HCT116 (cell line): ENCODE data around the gene NT5DC3. TPM values are rescaled to one million over a fixed set of nuclear protein-coding genes. Genes with fewer than 3 reads are reported as not detected.

Source experiments
- ATAC-seq: fragments of 200-7000 bp; cut with Tn5 transposase; 2 replicates; pipeline ENCODE4 v1.9.1; 2020; ENCODE audit warnings: mild to moderate bottlenecking, moderate library complexity
- BruUV-seq: library from RNA; stranded (reverse); fragments of 400-500 nt; replicated peaks from 2 replicates; lab custom pipeline; 2021; lab: Mats Ljungman, UMichigan
- CTCF ChIA-PET: fragments of 300-600 bp; sonication (Branson Sonifier 250); formaldehyde crosslinking; loops from one replicate; lab custom pipeline; 2021; ENCODE audit warnings: antibody characterized with exemption; lab: Charles Lee
- POLR2A ChIA-PET: fragments of 300-600, 350-600 bp; sonication (Branson Sonifier 250); formaldehyde crosslinking; loops from one replicate; lab custom pipeline; 2021; ENCODE audit warnings: antibody characterized with exemption; lab: Charles Lee
- RAD21 ChIA-PET, 2 experiments: fragments of 300-600 bp; sonication (Branson Sonifier 250); formaldehyde crosslinking; loops; one replicate each; lab custom pipeline; 2023; ENCODE audit warnings: low total read pairs in 2 of 2; ENCODE audit not compliant: uncharacterized antibody in 2 of 2, unreplicated experiment in 2 of 2, low non-redundant PET in 1 of 2; lab: Charles Lee
- DNase-seq: peaks from one replicate; pipeline ENCODE4 v3.0.0-alpha.2; 2010; ENCODE audit warnings: low read depth, low spot score
- H2AFZ ChIP-seq: fragments of 200-600 bp; shearing (Covaris generic), sonication (generic); 2 replicates; pipeline ENCODE4 v1.6.1; 2017; ENCODE audit warnings: low read depth, mixed run types, mixed read lengths, antibody characterized with exemption, low read length; ENCODE audit not compliant: poor library complexity, severe bottlenecking
- H3K27ac ChIP-seq: 2 replicates; pipeline ENCODE4 v1.5.1; 2012; ENCODE audit warnings: low read depth, low read length
- H3K27me3 ChIP-seq: fragments of 200-600 bp; sonication (generic); 2 replicates; pipeline ENCODE4 v1.6.1; 2016; ENCODE audit warnings: mixed run types, low read length, mixed read lengths; ENCODE audit not compliant: insufficient read depth
- H3K36me3 ChIP-seq, 2 experiments: fragments of 200-500 bp in 1 of 2; fragments of 200-600 bp in 1 of 2; sonication (Bioruptor generic) in 1 of 2; sonication (generic) in 1 of 2; 2 replicates each; pipeline versions ENCODE4 v1.5.1 to v1.6.1; 2014 to 2016; ENCODE audit warnings: low read length in 2 of 2, inconsistent platforms in 1 of 2, mixed read lengths in 1 of 2, mixed run types in 1 of 2; ENCODE audit not compliant: insufficient read depth in 2 of 2, control insufficient read depth in 1 of 2
- H3K4me1 ChIP-seq, 2 experiments: fragments of 200-600 bp in 1 of 2; sonication (generic) in 1 of 2; 2 replicates each; pipeline versions ENCODE4 v1.5.1 to v1.6.1; 2012 to 2017; ENCODE audit warnings: low read length in 2 of 2, inconsistent platforms in 1 of 2, mild to moderate bottlenecking in 1 of 2, mixed read lengths in 1 of 2, mixed run types in 1 of 2, moderate library complexity in 1 of 2; ENCODE audit not compliant: insufficient read depth in 2 of 2, control insufficient read depth in 1 of 2
- H3K4me2 ChIP-seq: fragments of 200-600 bp; sonication (generic); 2 replicates; pipeline ENCODE4 v1.6.1; 2017; ENCODE audit warnings: mixed run types, low read length, mixed read lengths
- H3K4me3 ChIP-seq, 2 experiments: fragments of 200-600 bp in 1 of 2; sonication (generic) in 1 of 2; replicated peaks in 1 of 2; 2 replicates each; pipeline ENCODE4 v1.5.1; 2011 to 2016; ENCODE audit warnings: low read length in 2 of 2, control low read depth in 1 of 2, low read depth in 1 of 2, mild to moderate bottlenecking in 1 of 2, mixed read lengths in 1 of 2, mixed run types in 1 of 2
- H3K79me2 ChIP-seq: fragments of 200-600 bp; sonication (generic); 2 replicates; pipeline ENCODE4 v1.6.1; 2017; ENCODE audit warnings: mild to moderate bottlenecking, mixed run types, low read length, moderate library complexity, mixed read lengths; ENCODE audit not compliant: insufficient read depth
- H3K9ac ChIP-seq: fragments of 200-600 bp; sonication (generic); 2 replicates; pipeline ENCODE4 v1.6.1; 2016; ENCODE audit warnings: low read length, mixed read lengths
- H3K9me2 ChIP-seq: fragments of 200-600 bp; sonication (generic), shearing (Covaris generic); 2 replicates; pipeline ENCODE4 v1.6.1; 2017; ENCODE audit warnings: mixed run types, mild to moderate bottlenecking, moderate library complexity; ENCODE audit not compliant: insufficient read depth
- H3K9me3 ChIP-seq, 2 experiments: fragments of 200-500 bp in 1 of 2; fragments of 200-600 bp in 1 of 2; sonication (Bioruptor generic) in 1 of 2; sonication (generic) in 1 of 2; 2 replicates each; pipeline ENCODE4 v1.6.1; 2014 to 2017; ENCODE audit warnings: low read length in 2 of 2, mixed read lengths in 2 of 2, inconsistent platforms in 1 of 2, low read depth in 1 of 2, mild to moderate bottlenecking in 1 of 2, mixed run types in 1 of 2, moderate library complexity in 1 of 2; ENCODE audit not compliant: control insufficient read depth in 1 of 2, insufficient read depth in 1 of 2
- H4K20me1 ChIP-seq: fragments of 200-600 bp; sonication (generic), shearing (Covaris generic); 2 replicates; pipeline ENCODE4 v1.6.1; 2017; ENCODE audit warnings: mixed run types, mild to moderate bottlenecking, moderate library complexity; ENCODE audit not compliant: insufficient read depth
- ATF3 ChIP-seq: IDR thresholded peaks from 2 replicates; pipeline ENCODE4 v1.6.1; 2012
- CEBPB ChIP-seq: IDR thresholded peaks from 2 replicates; pipeline ENCODE4 v1.6.1; 2012; ENCODE audit warnings: low read depth
- EGR1 ChIP-seq: IDR thresholded peaks from 2 replicates; pipeline ENCODE4 v1.6.1; 2012; ENCODE audit warnings: low read depth
- ELF1 ChIP-seq: IDR thresholded peaks from 2 replicates; pipeline ENCODE4 v1.6.1; 2012; ENCODE audit warnings: low read depth, borderline replicate concordance
- EZH2 ChIP-seq: fragments of 200-600 bp; sonication (generic); IDR thresholded peaks from 2 replicates; pipeline ENCODE4 v1.6.1; 2017; ENCODE audit warnings: antibody characterized with exemption, mixed run types
- FOSL1 ChIP-seq: IDR thresholded peaks from 2 replicates; pipeline ENCODE4 v1.6.1; 2012; ENCODE audit warnings: low read depth
- JUND ChIP-seq: IDR thresholded peaks from 2 replicates; pipeline ENCODE4 v1.6.1; 2012
- MAX ChIP-seq: IDR thresholded peaks from 2 replicates; pipeline ENCODE4 v1.6.1; 2012
- POLR2AphosphoS5 ChIP-seq: IDR thresholded peaks from 2 replicates; pipeline ENCODE4 v1.6.1; 2011; ENCODE audit warnings: mild to moderate bottlenecking, low read depth, low read length, moderate library complexity
- RAD21 ChIP-seq: IDR thresholded peaks from 2 replicates; pipeline ENCODE4 v1.6.1; 2012; ENCODE audit warnings: low read depth, mild to moderate bottlenecking
- REST ChIP-seq: IDR thresholded peaks from 2 replicates; pipeline ENCODE4 v1.6.1; 2012; ENCODE audit warnings: low read depth
- SIN3A ChIP-seq: IDR thresholded peaks from 2 replicates; pipeline ENCODE4 v1.6.1; 2012; ENCODE audit warnings: low read depth
- SP1 ChIP-seq: IDR thresholded peaks from 2 replicates; pipeline ENCODE4 v1.6.1; 2012; ENCODE audit warnings: low read depth
- TCF7L2 ChIP-seq: IDR thresholded peaks from 2 replicates; pipeline ENCODE4 v1.7.0; 2011; ENCODE audit warnings: borderline replicate concordance, inconsistent platforms; ENCODE audit not compliant: insufficient read depth, insufficient read length; ENCODE audit errors: extremely low read depth
- ZNF274 ChIP-seq: fragments of 200-500 bp; sonication (Bioruptor generic); IDR thresholded peaks from 2 replicates; pipeline ENCODE4 v1.6.1; 2014; ENCODE audit warnings: mild to moderate bottlenecking, low read depth, low read length, inconsistent platforms
- intact Hi-C: fragments of 100-400 bp; cut with micrococcal nuclease; formaldehyde crosslinking; loops from 2 replicates; pipeline ENCODE4 v1.10.0; 2022
- total RNA-seq: library from RNA; stranded (reverse); gene quantifications from one replicate; pipeline ENCODE4 v1.2.1, GENCODE V29; 2021; ENCODE audit not compliant: unreplicated experiment

The NT5DC3 gene
- total RNA-seq, 1 experiment from 2014 or later: 18.7 TPM

GRCh38 chr12:103827911-103828391 is 13.1 kb downstream of the NT5DC3 start:
- CTCF ChIA-PET: no interaction called here
- Histone ChIP-seq H3K27me3 (no peaks in the 10 kb centered on the region), H3K36me3 (no peaks in the 10 kb centered on the region), H4K20me1 (no peaks in the 10 kb centered on the region), H3K4me3 (no peak overlapping the region), H3K79me2 (peaks cover 92% of the 10 kb centered on the region), H3K4me2 (no peak overlapping the region), H3K9ac (no peak overlapping the region), H3K4me1 (no peaks in the 10 kb centered on the region; a peak in 1 of 4 replicates), H2AFZ (no peak overlapping the region), H3K9me3 (0 out of 4 replicates have a peak, but pooled peaks cover 0 to 4% of the 10 kb centered on the region in 2 experiments), H3K27ac (no peak overlapping the region), H3K9me2 (no peaks in the 10 kb centered on the region)
- RAD21 ChIA-PET: no interaction called here
- DNase-seq: no peak
- intact Hi-C loops: no loop called here
- ATAC-seq: no peak
- no peak for TF ChIP-seq ATF3
- no peak for TF ChIP-seq ZNF274
- TF ChIP-seq EZH2: no peak
- no peak for TF ChIP-seq TCF7L2
- TF ChIP-seq REST: no peak
- TF ChIP-seq EGR1: no peak
- no peak for TF ChIP-seq POLR2AphosphoS5
- no peak for TF ChIP-seq SP1
- no peak for TF ChIP-seq RAD21
- TF ChIP-seq MAX: no peak
- no peak for TF ChIP-seq ELF1
- TF ChIP-seq FOSL1: no peak
- TF ChIP-seq CEBPB: no peak
- no peak for TF ChIP-seq SIN3A
- no peak for TF ChIP-seq JUND
- POLR2A ChIA-PET: no interaction called here
- BruUV-seq: no TSS peak
